Measurements from ENCODE around the gene TPGS2. TPM values are rescaled to one million over a fixed set of nuclear protein-coding genes. Genes with fewer than 3 reads are reported as not detected.

TPGS2 gene
- total RNA-seq, 1 experiment from 2014 or later, result 93.3 TPM

GRCh38 chr18:36771245-36771644, 57.6 kb downstream of the TPGS2 start:
- no peak overlapping the region for H3K4me2 ChIP-seq (ENCODE audit: low read length)
- no peaks in the 10 kb centered on the region for H4K20me1 ChIP-seq (ENCODE audit: insufficient read depth)
- H3K79me2 ChIP-seq (ENCODE audit: insufficient read depth, low read length), result no peaks in the 10 kb centered on the region
- no peaks in the 10 kb centered on the region for H3K9me2 ChIP-seq (ENCODE audit: insufficient read depth)
- no peak for TF ChIP-seq EGR1 (IDR thresholded peaks at IDR 0.05; ENCODE audit: low read depth)
- no peak for TF ChIP-seq ZFX (IDR thresholded peaks at IDR 0.05)
- no peak for TF ChIP-seq CEBPB (IDR thresholded peaks at IDR 0.05; ENCODE audit: low read depth)
- no peak for TF ChIP-seq JUND (IDR thresholded peaks at IDR 0.05)
- TF ChIP-seq MAX (IDR thresholded peaks at IDR 0.05), result no peak
- no peaks in the 10 kb centered on the region for H3K36me3 ChIP-seq (ENCODE audit: control insufficient read depth in 1 of 2, insufficient read depth in 2 of 2, low read length in 2 of 2)
- H3K4me1 ChIP-seq (ENCODE audit: control insufficient read depth in 1 of 2, insufficient read depth in 2 of 2, low read length in 2 of 2), result no peaks in the 10 kb centered on the region
- no peak for ATAC-seq
- POLR2A ChIA-PET, result no interaction called here
- no peak overlapping the region for H2AFZ ChIP-seq (ENCODE audit: low read depth, low read length, poor library complexity, severe bottlenecking)
- BruUV-seq (replicated peaks), result no TSS peak
- H3K9me3 ChIP-seq (ENCODE audit: control insufficient read depth in 1 of 2, insufficient read depth in 1 of 2, low read depth in 1 of 2, low read length in 2 of 2), result no peaks in the 10 kb centered on the region
- intact Hi-C loops (cut with micrococcal nuclease), result no loop called here
- CTCF ChIA-PET, result no interaction called here
- RAD21 ChIA-PET (ENCODE audit: low non-redundant PET in 1 of 2, low total read pairs in 2 of 2, uncharacterized antibody in 2 of 2, unreplicated experiment in 2 of 2), result no interaction called here
- H3K4me3 ChIP-seq (replicated peaks in 1 of 2; ENCODE audit: low read depth in 1 of 2, low read length in 2 of 2), result no peak overlapping the region
- no peak overlapping the region for H3K27ac ChIP-seq (ENCODE audit: low read depth, low read length)
- H3K9ac ChIP-seq (ENCODE audit: low read length), result no peak overlapping the region
- DNase-seq (ENCODE audit: low read depth, low spot score), result no peak
- no peaks in the 10 kb centered on the region for H3K27me3 ChIP-seq (ENCODE audit: insufficient read depth, low read length)

DNA sequence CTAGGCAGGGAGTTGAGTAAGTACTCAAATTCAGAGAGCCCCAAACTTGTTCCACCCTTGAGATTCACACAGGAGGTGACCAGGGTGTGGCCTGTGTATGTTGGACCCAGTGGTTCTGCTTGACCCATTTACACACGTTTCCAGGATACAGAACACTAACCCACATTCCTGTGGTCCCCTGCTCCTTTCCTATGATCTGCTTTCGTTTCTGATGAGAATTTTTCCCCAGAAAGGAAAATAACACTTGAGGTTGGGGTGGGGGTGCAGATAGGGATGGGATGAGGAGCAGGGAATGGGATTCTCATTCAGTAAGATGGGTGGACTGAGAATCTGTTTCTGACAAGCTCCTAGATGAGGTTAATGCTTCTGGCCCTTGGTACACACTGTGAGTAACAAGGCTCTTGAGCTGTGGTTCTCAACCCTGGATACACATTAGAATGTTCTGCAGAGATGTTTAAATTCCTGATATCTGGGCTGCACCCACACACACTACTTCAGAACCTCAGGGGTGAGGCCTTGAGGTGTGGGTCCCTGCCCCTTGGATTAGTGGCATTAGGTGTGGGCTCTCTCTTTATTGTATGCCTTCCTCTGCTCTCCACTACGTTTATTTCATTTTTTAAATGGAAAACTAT, 58.4 kb downstream of the TPGS2 start:
- ATAC-seq (no peak), DNase-seq (ENCODE audit: low read depth, low spot score) (no peak)
- ChIA-PET RAD21 (ENCODE audit: low non-redundant PET in 1 of 2, low total read pairs in 2 of 2, uncharacterized antibody in 2 of 2, unreplicated experiment in 2 of 2) (no interaction called here), CTCF (no interaction called here), POLR2A (no interaction called here)
- Histone ChIP-seq H3K9me2 (ENCODE audit: insufficient read depth) (no peaks in the 10 kb centered on the region), H3K27me3 (ENCODE audit: insufficient read depth, low read length) (no peaks in the 10 kb centered on the region), H3K36me3 (ENCODE audit: control insufficient read depth in 1 of 2, insufficient read depth in 2 of 2, low read length in 2 of 2) (no peaks in the 10 kb centered on the region), H4K20me1 (ENCODE audit: insufficient read depth) (no peaks in the 10 kb centered on the region), H3K79me2 (ENCODE audit: insufficient read depth, low read length) (no peaks in the 10 kb centered on the region), H2AFZ (ENCODE audit: low read depth, low read length, poor library complexity, severe bottlenecking) (no peak overlapping the region), H3K9ac (ENCODE audit: low read length) (no peak overlapping the region), H3K4me2 (ENCODE audit: low read length) (no peak overlapping the region), H3K4me1 (ENCODE audit: control insufficient read depth in 1 of 2, insufficient read depth in 2 of 2, low read length in 2 of 2) (no peaks in the 10 kb centered on the region), H3K9me3 (ENCODE audit: control insufficient read depth in 1 of 2, insufficient read depth in 1 of 2, low read depth in 1 of 2, low read length in 2 of 2) (no peaks in the 10 kb centered on the region), H3K27ac (ENCODE audit: low read depth, low read length) (no peak overlapping the region), H3K4me3 (replicated peaks in 1 of 2; ENCODE audit: low read depth in 1 of 2, low read length in 2 of 2) (no peak overlapping the region)
- no TSS peak for BruUV-seq (replicated peaks)
- intact Hi-C loops (cut with micrococcal nuclease), result no loop called here
- no peak for TF ChIP-seq RAD21 (IDR thresholded peaks at IDR 0.05; ENCODE audit: low read depth)
- no peak for TF ChIP-seq SIN3A (IDR thresholded peaks at IDR 0.05; ENCODE audit: low read depth)
- no peak for TF ChIP-seq ZNF274 (IDR thresholded peaks at IDR 0.05; ENCODE audit: low read depth, low read length)
- TF ChIP-seq SRF (IDR thresholded peaks at IDR 0.05; ENCODE audit: low read depth), result no peak
- TF ChIP-seq JUND (IDR thresholded peaks at IDR 0.05), result no peak
- TF ChIP-seq EZH2phosphoT487 (IDR thresholded peaks at IDR 0.05; ENCODE audit: borderline replicate concordance), result no peak
- no peak for TF ChIP-seq CTCF (IDR thresholded peaks at IDR 0.05 in 2 of 3, conservative IDR thresholded peaks at IDR 0.05 in 1 of 3; ENCODE audit: borderline replicate concordance in 1 of 3, insufficient read depth in 1 of 3, low read depth in 2 of 3, low read length in 2 of 3)
- TF ChIP-seq EZH2 (IDR thresholded peaks at IDR 0.05), result no peak
- TF ChIP-seq POLR2AphosphoS5 (IDR thresholded peaks at IDR 0.05; ENCODE audit: low read depth, low read length), result no peak
- no peak for TF ChIP-seq FOSL1 (IDR thresholded peaks at IDR 0.05; ENCODE audit: low read depth)
- no peak for TF ChIP-seq POLR2A (IDR thresholded peaks at IDR 0.05; ENCODE audit: borderline replicate concordance, extremely low read depth, insufficient read depth, insufficient read length)
- TF ChIP-seq YY1 (IDR thresholded peaks at IDR 0.05; ENCODE audit: extremely low read depth, insufficient replicate concordance, low read depth, low read length), result no peak
- no peak for TF ChIP-seq CBX3 (IDR thresholded peaks at IDR 0.05; ENCODE audit: low read depth)
- TF ChIP-seq, protein P1, sequence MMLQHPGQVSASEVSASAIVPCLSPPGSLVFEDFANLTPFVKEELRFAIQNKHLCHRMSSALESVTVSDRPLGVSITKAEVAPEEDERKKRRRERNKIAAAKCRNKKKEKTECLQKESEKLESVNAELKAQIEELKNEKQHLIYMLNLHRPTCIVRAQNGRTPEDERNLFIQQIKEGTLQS (IDR thresholded peaks at IDR 0.05), result no peak
- no peak for TF ChIP-seq EGR1 (IDR thresholded peaks at IDR 0.05; ENCODE audit: low read depth)

Measured in HCT116 (cell line).